HCT116 (cell line): Measurements from ENCODE around the gene TCAF2. TPM values are rescaled to one million over a fixed set of nuclear protein-coding genes. Genes with fewer than 3 reads are reported as not detected.

Experiments used
- total RNA-seq: library from RNA; stranded (reverse); gene quantifications from one replicate; pipeline ENCODE4 v1.2.1, GENCODE V29; 2021; ENCODE audit not compliant: unreplicated experiment

Gene TCAF2
- total RNA-seq, 1 experiment from 2014 or later = 1.3 TPM

Other genes starting within 250 kb of the TCAF2 start
- 144 TPM for gene ZYX, start 239.6 kb upstream of the TCAF2 start, total RNA-seq
- gene EPHA1, start 212.1 kb upstream of the TCAF2 start, total RNA-seq = 29.9 TPM
- gene TAS2R60, start 177.5 kb upstream of the TCAF2 start, total RNA-seq = not detected
- not detected for gene TAS2R41, start 143.1 kb upstream of the TCAF2 start, total RNA-seq
- 1.2 TPM for gene CTAGE15, start 49.2 kb upstream of the TCAF2 start, total RNA-seq
- not detected for gene CTAGE6, start 136.7 kb downstream of the TCAF2 start, total RNA-seq